HG03039 (cell line): ENCODE data around the gene LGALSL.

Source experiments
- ATAC-seq: cut with Tn5 transposase; IDR thresholded peaks from one replicate; pipeline ENCODE4 v1.9.1; 2021; ENCODE audit warnings: mild to moderate bottlenecking, moderate library complexity; ENCODE audit not compliant: unreplicated experiment

The LGALSL gene

DNA sequence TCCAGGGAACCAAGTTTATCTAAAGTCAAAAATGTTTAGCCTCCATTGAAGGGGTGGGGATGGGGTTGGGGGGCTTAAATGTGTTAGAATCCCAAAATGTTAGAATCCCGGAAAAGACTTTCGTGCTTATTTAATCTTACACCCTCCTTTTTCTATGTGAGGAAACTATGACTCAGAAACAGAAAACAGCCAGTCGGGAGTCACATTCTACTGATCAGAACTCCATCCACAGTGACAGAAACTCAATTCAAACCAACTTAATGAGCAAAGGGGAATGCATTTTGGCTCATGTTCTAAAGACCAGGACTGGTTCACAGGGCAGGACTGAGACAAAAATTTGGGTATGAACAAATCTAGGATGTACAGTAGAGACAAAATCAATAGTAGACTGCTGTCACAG is 38.3 kb downstream of the LGALSL start:
- ATAC-seq = no peak

- ATAC-seq = no peak
These were observed 38.9 kb downstream of the LGALSL start for GRCh38 chr2:64492821-64493220.

DNA sequence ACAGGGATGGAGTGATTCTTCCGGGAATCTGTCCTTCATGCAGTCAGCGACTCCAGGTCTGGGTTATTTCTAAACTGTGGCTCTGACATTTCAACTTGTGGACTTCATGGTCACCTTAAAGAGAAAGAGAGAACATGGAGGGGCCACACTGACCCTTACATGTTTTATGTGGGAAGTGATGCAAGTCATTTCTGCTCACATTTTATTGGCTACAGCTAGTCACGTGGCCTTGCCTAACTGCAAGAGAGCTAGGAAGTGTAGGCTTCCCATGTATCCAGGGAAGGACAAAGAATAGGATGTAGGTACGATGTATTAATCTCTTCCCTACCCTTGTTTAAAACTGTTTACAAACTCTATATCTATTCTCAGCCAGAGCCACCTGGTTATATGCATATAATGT is 39.8 kb downstream of the LGALSL start:
- ATAC-seq = no peak

GRCh38 chr2:64498438-64498837 is 44.5 kb downstream of the LGALSL start:
- no peak for ATAC-seq

- ATAC-seq = no peak
These were observed 46.6 kb downstream of the LGALSL start for GRCh38 chr2:64500549-64500948.

- no peak for ATAC-seq
These were observed 48.0 kb downstream of the LGALSL start for GRCh38 chr2:64501946-64502345.

GRCh38 chr2:64502860-64503259 is 48.9 kb downstream of the LGALSL start:
- no peak for ATAC-seq

DNA sequence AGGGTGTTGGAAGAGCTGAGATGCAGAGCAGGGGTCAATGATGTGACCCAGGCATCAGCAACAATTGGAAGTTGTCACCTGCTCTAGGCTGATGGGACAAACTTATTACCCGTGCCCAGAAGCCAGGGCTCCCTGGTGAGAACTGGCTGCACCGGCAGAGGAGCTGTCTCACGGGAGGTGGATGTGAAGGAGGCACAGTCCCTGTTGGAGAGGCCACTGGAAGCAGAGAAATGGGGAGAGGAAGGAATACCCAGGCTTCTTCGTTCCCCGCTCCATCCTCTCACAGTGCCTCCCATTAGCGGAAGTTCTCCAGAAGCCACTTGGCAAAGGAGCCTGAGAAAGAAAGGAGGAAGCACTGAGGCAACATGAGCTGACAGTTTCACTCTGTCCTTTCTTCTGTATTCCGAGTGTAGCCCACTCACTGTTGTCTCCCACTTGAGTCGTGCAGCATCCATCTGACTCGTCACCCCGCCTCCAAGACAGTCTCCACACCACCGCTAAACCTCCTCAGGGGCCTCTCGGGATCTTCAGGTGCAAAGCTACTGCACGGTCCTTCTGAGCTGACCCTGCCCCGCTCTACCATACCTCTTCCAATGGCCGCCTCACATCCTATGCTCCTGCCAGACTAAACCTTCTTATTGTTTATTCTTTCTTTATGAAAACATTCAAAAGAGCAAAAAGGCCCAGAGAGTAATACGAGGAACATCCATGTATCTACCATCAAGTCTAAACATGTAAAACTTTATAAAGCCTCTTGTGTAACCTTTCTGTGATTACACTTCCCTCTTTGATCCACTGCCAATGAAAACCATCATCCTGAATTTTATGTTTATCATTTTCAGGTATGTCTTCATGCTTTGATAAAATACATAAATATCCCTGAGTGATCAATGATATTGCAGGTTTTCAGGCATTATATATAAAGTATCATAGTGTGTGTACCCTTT is 51.1 kb downstream of the LGALSL start:
- no peak for ATAC-seq

DNA sequence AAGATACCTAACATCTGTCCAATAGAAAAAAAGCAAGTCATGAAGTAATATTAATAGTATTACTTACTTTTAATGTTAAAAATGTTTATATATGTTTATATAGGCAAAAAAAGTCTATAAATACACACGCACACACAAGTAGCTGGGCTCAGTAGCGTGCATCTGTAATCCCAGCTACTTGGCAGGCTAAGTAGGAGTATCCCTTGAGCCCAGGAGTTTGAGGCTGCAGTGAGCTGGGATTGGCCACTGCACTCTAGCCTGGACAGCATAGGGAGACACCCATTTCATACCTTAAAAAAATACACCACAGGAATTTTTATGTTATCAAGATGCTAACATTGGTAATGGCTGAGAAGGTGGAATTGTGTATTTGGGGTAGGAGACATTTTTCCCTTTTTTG is 52.7 kb downstream of the LGALSL start:
- no peak for ATAC-seq
